HFFc6 (cell line): ENCODE results near the gene STAB1. TPM values are rescaled to one million over a fixed set of nuclear protein-coding genes. Genes with fewer than 3 reads are reported as not detected.

ENCODE experiments used
- DNase-seq: peaks from one replicate; pipeline ENCODE4 v3.0.0-alpha.2; 2018
- H3K27ac Mint-ChIP-seq: 2 replicates; pipeline ENCODE4 v1.8.0; 2020; ENCODE audit warnings: mild to moderate bottlenecking, mixed read lengths
- H3K27me3 Mint-ChIP-seq: 2 replicates; pipeline ENCODE4 v1.8.0; 2021; ENCODE audit warnings: mild to moderate bottlenecking, moderate library complexity, mixed read lengths; ENCODE audit not compliant: insufficient read depth
- H3K36me3 Mint-ChIP-seq: 2 replicates; pipeline ENCODE4 v1.8.0; 2021; ENCODE audit warnings: low read depth, mixed read lengths
- H3K4me1 Mint-ChIP-seq: 2 replicates; pipeline ENCODE4 v1.8.0; 2020; ENCODE audit warnings: low read depth, mixed read lengths
- H3K4me3 Mint-ChIP-seq: 2 replicates; pipeline ENCODE4 v1.8.0; 2020; ENCODE audit warnings: mild to moderate bottlenecking, moderate library complexity, mixed read lengths
- H3K9me3 Mint-ChIP-seq: 2 replicates; pipeline ENCODE4 v1.8.0; 2020; ENCODE audit warnings: mild to moderate bottlenecking, mixed read lengths
- total RNA-seq, 6 experiments: library from RNA; stranded (reverse); fragmentation: NEBNext Ultra II Directional; extraction: Animal tissue kit (Norgen Biotek cat#: 25700); gene quantifications; 2 replicates in 1 of 6; 3 replicates in 5 of 6; pipeline ENCODE4 v1.2.3, GENCODE V29; 2021
- TF ChIP-seq, protein P1 (sequence below): fragments of 200-600 bp; sonication (generic); IDR thresholded peaks from 2 replicates; pipeline ENCODE4 v1.5.0; 2021; ENCODE audit warnings: antibody characterized with exemption, mild to moderate bottlenecking

Gene STAB1
- total RNA-seq, 6 experiments from 2014 or later, result not detected

DNA sequence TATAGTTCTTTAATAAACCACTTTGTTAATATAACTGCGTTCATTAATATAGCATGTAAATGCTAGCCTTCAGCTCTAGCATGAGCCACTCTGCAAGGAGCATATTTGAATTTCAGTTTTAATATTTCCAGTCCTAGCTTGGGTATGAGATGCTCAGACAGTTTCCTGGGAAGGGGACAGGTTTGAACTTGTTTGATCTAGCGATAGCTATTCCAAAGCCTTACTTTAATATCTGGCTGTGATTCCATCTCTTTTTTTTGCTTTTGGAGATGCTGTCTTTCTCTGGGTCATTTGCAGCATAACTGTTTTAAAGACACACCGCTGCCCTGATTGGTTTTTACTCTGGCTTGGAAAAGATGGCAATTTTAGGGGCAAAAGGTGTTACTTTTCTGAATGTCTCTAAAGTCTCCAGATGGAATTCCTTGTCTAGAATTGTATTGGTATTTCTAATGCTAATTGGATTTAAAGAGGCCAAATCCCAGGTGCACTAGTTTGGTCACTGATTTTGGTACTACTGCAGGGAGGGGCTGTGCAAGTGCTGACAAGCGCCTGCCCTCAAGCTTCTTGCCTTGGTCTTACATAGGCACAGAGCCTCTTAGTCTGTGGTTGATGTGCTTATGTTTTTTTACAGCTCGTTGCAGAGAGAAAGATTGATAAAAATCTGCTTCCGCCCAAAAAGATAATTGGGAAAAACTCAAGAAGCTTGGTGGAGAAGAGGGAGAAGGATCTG, 36.9 kb upstream of the STAB1 start:
- no peak overlapping the region for H3K27ac Mint-ChIP-seq
- no peak for DNase-seq
- TF ChIP-seq, protein P1, sequence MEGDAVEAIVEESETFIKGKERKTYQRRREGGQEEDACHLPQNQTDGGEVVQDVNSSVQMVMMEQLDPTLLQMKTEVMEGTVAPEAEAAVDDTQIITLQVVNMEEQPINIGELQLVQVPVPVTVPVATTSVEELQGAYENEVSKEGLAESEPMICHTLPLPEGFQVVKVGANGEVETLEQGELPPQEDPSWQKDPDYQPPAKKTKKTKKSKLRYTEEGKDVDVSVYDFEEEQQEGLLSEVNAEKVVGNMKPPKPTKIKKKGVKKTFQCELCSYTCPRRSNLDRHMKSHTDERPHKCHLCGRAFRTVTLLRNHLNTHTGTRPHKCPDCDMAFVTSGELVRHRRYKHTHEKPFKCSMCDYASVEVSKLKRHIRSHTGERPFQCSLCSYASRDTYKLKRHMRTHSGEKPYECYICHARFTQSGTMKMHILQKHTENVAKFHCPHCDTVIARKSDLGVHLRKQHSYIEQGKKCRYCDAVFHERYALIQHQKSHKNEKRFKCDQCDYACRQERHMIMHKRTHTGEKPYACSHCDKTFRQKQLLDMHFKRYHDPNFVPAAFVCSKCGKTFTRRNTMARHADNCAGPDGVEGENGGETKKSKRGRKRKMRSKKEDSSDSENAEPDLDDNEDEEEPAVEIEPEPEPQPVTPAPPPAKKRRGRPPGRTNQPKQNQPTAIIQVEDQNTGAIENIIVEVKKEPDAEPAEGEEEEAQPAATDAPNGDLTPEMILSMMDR, result no peak
- peaks cover 32% of the 10 kb centered on the region for H3K4me1 Mint-ChIP-seq
- H3K27me3 Mint-ChIP-seq, result peaks cover 7% of the 10 kb centered on the region
- H3K9me3 Mint-ChIP-seq, result no peaks in the 10 kb centered on the region
- peaks cover 28% of the 10 kb centered on the region for H3K36me3 Mint-ChIP-seq
- H3K4me3 Mint-ChIP-seq, result no peak overlapping the region

DNA sequence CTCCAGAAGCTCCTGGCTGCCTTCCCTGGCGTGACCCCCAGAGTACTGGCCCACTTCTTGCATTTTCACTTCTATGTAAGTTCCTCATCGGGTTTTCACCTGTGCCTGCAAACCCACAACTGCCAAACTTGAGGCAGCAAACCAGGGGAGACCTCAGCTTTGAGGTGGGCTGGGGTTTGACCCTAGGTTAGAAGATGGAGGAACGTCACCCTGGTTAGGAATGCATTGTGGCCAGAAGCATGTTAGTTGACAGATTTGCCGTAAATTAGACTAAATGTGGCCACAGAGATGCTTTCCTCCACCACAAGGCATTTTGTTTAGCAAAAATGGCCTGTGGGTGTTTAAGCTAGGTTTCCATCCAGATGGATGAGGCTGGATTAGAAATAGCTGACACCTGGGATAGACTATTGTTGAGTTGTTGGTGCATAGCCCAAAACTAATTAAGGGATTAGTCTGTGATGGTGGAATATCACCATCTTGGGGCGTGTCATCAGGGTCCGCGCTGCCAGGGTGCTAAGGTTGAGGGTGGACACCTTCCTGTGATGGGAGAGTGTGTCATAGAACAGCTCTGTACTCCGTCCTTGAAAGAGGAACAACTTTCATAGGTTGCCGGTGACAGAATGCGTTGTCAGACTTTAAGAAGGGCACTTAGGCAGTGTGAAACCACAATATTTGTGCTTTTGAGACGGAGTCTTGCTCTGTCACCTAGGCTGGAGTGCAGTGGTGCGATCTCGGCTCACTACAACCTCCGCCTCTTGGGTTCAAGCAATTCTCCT, 36.2 kb upstream of the STAB1 start:
- peaks cover 31% of the 10 kb centered on the region for H3K36me3 Mint-ChIP-seq
- H3K27me3 Mint-ChIP-seq, result peaks cover 7% of the 10 kb centered on the region
- peaks cover 32% of the 10 kb centered on the region for H3K4me1 Mint-ChIP-seq
- no peak overlapping the region for H3K27ac Mint-ChIP-seq
- TF ChIP-seq, protein P1, result no peak
- H3K4me3 Mint-ChIP-seq, result no peak overlapping the region
- no peak for DNase-seq
- no peaks in the 10 kb centered on the region for H3K9me3 Mint-ChIP-seq

DNA sequence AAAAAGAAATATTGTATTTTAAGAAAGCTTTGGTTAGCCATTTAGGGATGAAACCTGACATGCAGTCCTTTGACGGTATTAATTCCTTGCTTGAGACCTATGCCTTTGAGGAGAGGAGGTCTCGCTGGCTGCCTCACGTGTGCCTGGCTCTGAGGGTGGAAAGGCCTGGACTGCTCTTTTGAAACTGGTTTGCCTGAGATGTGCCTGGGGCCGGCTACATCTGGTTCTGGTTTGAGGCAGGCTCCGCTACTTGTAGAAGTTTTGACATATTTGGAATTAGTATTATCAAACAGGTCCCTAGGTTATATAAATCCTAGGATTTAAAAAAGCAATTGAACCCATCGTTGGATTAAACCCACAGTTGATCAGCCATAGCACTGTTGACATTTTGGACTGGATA, 33.3 kb upstream of the STAB1 start:
- Mint-ChIP-seq H3K36me3 (peaks cover 41% of the 10 kb centered on the region), H3K27ac (no peak overlapping the region), H3K4me3 (no peak overlapping the region), H3K4me1 (peaks cover 30% of the 10 kb centered on the region), H3K27me3 (no peaks in the 10 kb centered on the region; the same call in 1 of the 2 replicates), H3K9me3 (no peaks in the 10 kb centered on the region)
- no peak for DNase-seq
- TF ChIP-seq, protein P1, result no peak

DNA sequence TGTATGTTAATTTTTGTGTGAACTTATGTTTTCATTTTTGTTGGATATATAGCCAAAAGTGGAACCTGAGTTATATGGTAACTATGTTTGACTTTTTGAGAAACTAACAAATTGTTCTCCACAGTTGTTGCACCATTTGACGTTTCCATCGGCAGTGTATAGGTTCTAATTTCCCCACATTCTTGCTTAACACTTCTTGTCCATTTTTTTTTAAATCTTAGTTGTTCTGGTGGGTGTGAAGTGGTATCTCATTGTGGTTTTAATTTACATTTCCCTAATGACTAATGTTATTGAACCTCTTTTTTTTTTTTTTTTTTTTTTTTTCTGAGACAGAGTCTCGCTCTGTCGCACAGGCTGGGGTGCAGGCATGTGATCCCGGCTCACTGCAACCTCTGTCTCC, 31.7 kb upstream of the STAB1 start:
- Mint-ChIP-seq H3K4me3 (no peak overlapping the region), H3K27me3 (no peaks in the 10 kb centered on the region; the same call in none of the 2 replicates), H3K4me1 (peaks cover 26% of the 10 kb centered on the region), H3K36me3 (peaks cover 34% of the 10 kb centered on the region), H3K27ac (no peak overlapping the region), H3K9me3 (no peaks in the 10 kb centered on the region)
- TF ChIP-seq, protein P1, result no peak
- DNase-seq, result no peak

DNA sequence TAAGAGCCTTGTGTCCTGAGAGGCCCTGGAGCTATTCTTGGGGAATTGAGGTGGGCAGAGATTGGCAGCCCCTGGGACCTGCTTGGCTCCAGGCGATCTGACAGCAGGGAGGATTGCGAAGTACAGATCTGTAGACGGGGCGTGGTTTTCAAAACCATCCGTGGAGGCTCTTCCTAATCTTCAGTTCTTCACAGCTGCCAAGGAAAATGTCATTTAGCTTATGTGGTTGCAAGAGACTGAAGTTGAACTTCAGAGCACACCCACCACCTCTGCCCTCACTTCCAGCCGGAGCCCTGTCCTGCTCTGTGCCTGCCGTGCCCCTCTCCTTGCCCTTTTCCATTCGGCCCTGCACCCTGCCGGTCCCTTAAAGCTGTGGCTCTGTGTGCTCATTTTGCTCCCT, 26.8 kb upstream of the STAB1 start:
- peaks cover 27% of the 10 kb centered on the region for H3K4me1 Mint-ChIP-seq
- H3K27me3 Mint-ChIP-seq, result no peaks in the 10 kb centered on the region; the same call in none of the 2 replicates
- H3K27ac Mint-ChIP-seq, result peak overlapping the region; percentile 48
- H3K4me3 Mint-ChIP-seq, result no peak overlapping the region; the same call in 1 of the 2 replicates
- TF ChIP-seq, protein P1, result no peak
- peaks cover 27% of the 10 kb centered on the region for H3K36me3 Mint-ChIP-seq
- DNase-seq, result no peak
- H3K9me3 Mint-ChIP-seq, result no peaks in the 10 kb centered on the region
